ENCODE data around the gene CYP4F3.
"Not testable (repeated sequence)": the region's sequence is repeated elsewhere in the genome, so short reads cannot be mapped to it uniquely, and the experiment has no call there.

The CYP4F3 gene

GRCh38 chr19:15640294-15640903, at the start of gene CYP4F3:
Gene CYP4F3 (plus strand): TSS chr19:15640897. CDS start chr19:15641416, 519 bp downstream.
- FAIRE-seq, result no peak

GRCh38 chr19:15591796-15592195, 48.9 kb upstream of the CYP4F3 start:
- FAIRE-seq, result no peak

GRCh38 chr19:15592506-15592905, 48.2 kb upstream of the CYP4F3 start:
- FAIRE-seq, result not testable (repeated sequence)

- FAIRE-seq, result not testable (repeated sequence)
These were observed 46.9 kb upstream of the CYP4F3 start for GRCh38 chr19:15593766-15594165.

GRCh38 chr19:15595069-15595468, 45.6 kb upstream of the CYP4F3 start:
- no peak for FAIRE-seq

- FAIRE-seq, result not testable (repeated sequence)
These were observed 32.4 kb upstream of the CYP4F3 start for GRCh38 chr19:15607978-15608925.

GRCh38 chr19:15609261-15609660, 31.4 kb upstream of the CYP4F3 start:
- no peak for FAIRE-seq

- FAIRE-seq, result no peak
These were observed 28.4 kb upstream of the CYP4F3 start for GRCh38 chr19:15612342-15612741.

- no peak for FAIRE-seq
These were observed 27.4 kb upstream of the CYP4F3 start for GRCh38 chr19:15613338-15613737.

- FAIRE-seq, result no peak
These were observed 26.0 kb upstream of the CYP4F3 start, which contains the start of gene CYP4F8 for GRCh38 chr19:15614507-15615379. Gene CYP4F8 (plus strand): TSS chr19:15615218. CDS start chr19:15615617, 399 bp downstream.

GRCh38 chr19:15615526-15615925, 25.2 kb upstream of the CYP4F3 start:
- FAIRE-seq, result no peak

GRCh38 chr19:15616183-15616582, 24.5 kb upstream of the CYP4F3 start:
- no peak for FAIRE-seq

GRCh38 chr19:15616627-15617270, 23.9 kb upstream of the CYP4F3 start:
- FAIRE-seq, result no peak

- FAIRE-seq, result no peak
These were observed 22.4 kb upstream of the CYP4F3 start for GRCh38 chr19:15618321-15618720.

- no peak for FAIRE-seq
These were observed 18.9 kb upstream of the CYP4F3 start for GRCh38 chr19:15621801-15622200.

GRCh38 chr19:15622991-15623390, 17.7 kb upstream of the CYP4F3 start:
- no peak for FAIRE-seq

- no peak for FAIRE-seq
These were observed 16.9 kb upstream of the CYP4F3 start for GRCh38 chr19:15623711-15624318.

- no peak for FAIRE-seq
These were observed 12.3 kb upstream of the CYP4F3 start for GRCh38 chr19:15628236-15629002.

- no peak for FAIRE-seq
These were observed 11.5 kb upstream of the CYP4F3 start for GRCh38 chr19:15629003-15629880.

GRCh38 chr19:15631817-15632216, 8.9 kb upstream of the CYP4F3 start:
- no peak for FAIRE-seq

Measured in islet of Langerhans (tissue), 1 donor.